ENCODE measurements around the gene KLHL3. TPM values are rescaled to one million over a fixed set of nuclear protein-coding genes. Genes with fewer than 3 reads are reported as not detected.

Gene KLHL3
- total and polyA plus RNA-seq, 8 donors, result 1.8 to 6.6 (median 3.1) TPM

GRCh38 chr5:137693307-137693950 lies 42.5 kb downstream of the KLHL3 start:
- H3K4me3 ChIP-seq, result no peak overlapping the region
- no peak overlapping the region for H3K27ac ChIP-seq
- intact Hi-C loops (cut with DNase I), result no loop called here
- H3K4me1 ChIP-seq, result peaks cover 0 to 7% (median 7%) of the 10 kb centered on the region in 3 donors
- WGBS, 2 donors, result 39 to 48% methylated on average over 1 of the region's 1 CpG
- ATAC-seq (peak in 3 of 4 donors; percentile 69 to 92 (median 77)), FAIRE-seq (no peak), DNase-seq (peak in 1 of 6 donors; percentile 20)
- no peaks in the 10 kb centered on the region for H3K36me3 ChIP-seq
- no peaks in the 10 kb centered on the region for H3K27me3 ChIP-seq
- no peak for TF ChIP-seq CTCF (IDR thresholded peaks at IDR 0.05)
- no peaks in the 10 kb centered on the region for H3K9me3 ChIP-seq

DNA sequence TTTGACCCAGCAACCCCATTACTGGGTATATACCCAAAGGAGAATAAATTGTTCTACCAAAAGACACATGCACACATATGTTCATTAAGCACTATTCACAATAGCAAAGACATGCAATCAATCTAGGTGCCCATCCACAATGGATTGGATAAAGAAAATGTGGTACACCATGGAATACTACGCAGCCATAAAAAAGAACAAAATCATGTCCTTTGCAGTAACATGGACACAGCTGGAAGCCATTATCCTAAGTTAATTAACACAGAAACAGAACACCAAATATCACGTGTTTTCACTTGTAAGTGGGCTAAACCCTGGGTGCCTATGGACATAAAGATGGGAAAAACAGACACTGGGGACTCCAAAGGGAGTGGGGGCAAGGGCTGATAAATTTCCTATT lies 46.6 kb downstream of the KLHL3 start:
- H3K9me3 ChIP-seq, result no peaks in the 10 kb centered on the region
- no peak overlapping the region for H3K4me3 ChIP-seq
- peaks cover 0 to 7% (median 7%) of the 10 kb centered on the region in 3 donors for H3K4me1 ChIP-seq
- no peak overlapping the region for H3K27ac ChIP-seq
- H3K36me3 ChIP-seq, result no peaks in the 10 kb centered on the region
- ATAC-seq (no peak), DNase-seq (no peak), FAIRE-seq (no peak)
- no peaks in the 10 kb centered on the region for H3K27me3 ChIP-seq
- no peak for TF ChIP-seq CTCF (IDR thresholded peaks at IDR 0.05)
- WGBS, 2 donors, result 94 to 97% methylated on average over 2 of the region's 2 CpGs
- intact Hi-C loops (cut with DNase I), result no loop called here

DNA sequence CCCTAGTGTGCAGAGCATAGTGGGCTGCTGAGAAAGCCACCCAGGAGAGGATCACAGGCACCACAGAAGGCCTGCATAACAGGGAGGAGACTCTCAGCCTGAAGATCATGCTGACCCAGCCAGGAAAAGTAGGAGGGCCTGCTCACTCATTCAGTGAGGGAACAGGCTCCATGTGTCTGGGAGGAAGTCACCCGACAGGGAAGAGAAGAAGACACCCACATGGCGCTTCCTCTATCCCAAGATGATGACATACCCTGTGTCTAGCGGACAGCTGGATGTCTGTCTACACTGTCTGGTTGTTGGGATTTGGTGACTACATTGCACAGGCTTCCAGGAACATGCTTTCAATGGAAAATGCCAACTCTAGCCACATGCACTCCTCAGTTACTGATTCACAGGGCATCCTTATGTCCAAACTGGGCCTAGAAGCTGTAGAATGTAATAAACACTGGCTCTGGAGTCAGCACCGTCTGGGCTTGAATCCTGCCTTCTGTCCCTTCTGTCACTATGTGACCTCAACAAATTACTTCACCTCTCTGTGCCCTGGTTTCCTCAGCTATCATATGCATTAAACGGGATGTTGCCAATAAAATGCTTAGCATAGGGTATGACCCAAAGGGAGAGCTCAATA lies 47.6 kb downstream of the KLHL3 start:
- no peak overlapping the region for H3K27ac ChIP-seq
- intact Hi-C loops (cut with DNase I), result no loop called here

DNA sequence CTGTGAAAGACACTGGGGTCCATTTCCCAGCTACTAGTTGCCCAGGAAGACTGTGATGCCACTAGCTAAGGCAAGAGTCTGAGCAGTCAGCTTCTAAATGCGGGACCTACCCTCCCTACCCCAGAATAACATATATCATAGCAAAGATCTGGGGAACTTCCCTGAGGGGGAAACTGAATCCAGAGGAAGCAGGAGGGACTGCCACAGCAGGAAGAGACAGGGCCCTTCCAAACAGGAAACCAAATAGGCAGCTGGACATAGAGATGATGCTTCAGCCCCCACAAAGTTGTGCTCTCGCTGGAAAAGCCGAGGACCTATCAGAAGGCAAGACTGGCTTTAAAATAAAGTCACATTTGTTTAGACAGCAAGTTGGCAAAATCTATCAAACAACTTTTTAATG lies 51.1 kb downstream of the KLHL3 start:
- Histone ChIP-seq H3K9me3 (no peaks in the 10 kb centered on the region), H3K4me1 (no peaks in the 10 kb centered on the region), H3K27me3 (no peaks in the 10 kb centered on the region), H3K36me3 (no peaks in the 10 kb centered on the region), H3K4me3 (no peak overlapping the region), H3K27ac (no peak overlapping the region)
- FAIRE-seq (no peak), ATAC-seq (no peak), DNase-seq (no peak)
- WGBS, 2 donors, result 84 to 85% methylated on average over 3 of the region's 3 CpGs
- no peak for TF ChIP-seq CTCF (IDR thresholded peaks at IDR 0.05)
- intact Hi-C loops (cut with DNase I), result no loop called here

More for the DNA sequence above, 47.6 kb downstream of the KLHL3 start:
- WGBS, 2 donors, result 79 to 83% methylated on average over 5 of the region's 5 CpGs
- ATAC-seq (no peak), FAIRE-seq (no peak), DNase-seq (no peak)
- Histone ChIP-seq H3K4me3 (no peak overlapping the region), H3K4me1 (peaks cover 0 to 3% (median 3%) of the 10 kb centered on the region in 3 donors), H3K27me3 (no peaks in the 10 kb centered on the region), H3K9me3 (no peaks in the 10 kb centered on the region), H3K36me3 (no peaks in the 10 kb centered on the region)
- no peak for TF ChIP-seq CTCF (IDR thresholded peaks at IDR 0.05)

GRCh38 chr5:137681191-137681590 lies 54.7 kb downstream of the KLHL3 start:
- intact Hi-C loops (cut with DNase I), result no loop called here

More at GRCh38 chr5:137681191-137681590, 54.7 kb downstream of the KLHL3 start:
- H3K27ac ChIP-seq, result no peak overlapping the region
- H3K9me3 ChIP-seq, result no peaks in the 10 kb centered on the region
- DNase-seq (no peak), FAIRE-seq (no peak), ATAC-seq (no peak)
- no peaks in the 10 kb centered on the region for H3K36me3 ChIP-seq
- no peak for TF ChIP-seq CTCF (IDR thresholded peaks at IDR 0.05)
- H3K4me3 ChIP-seq, result no peak overlapping the region
- H3K4me1 ChIP-seq, result peaks cover 0 to 7% (median 0%) of the 10 kb centered on the region in 3 donors
- 79 to 87% methylated on average over 1 of the region's 1 CpG for WGBS, 2 donors
- H3K27me3 ChIP-seq, result no peaks in the 10 kb centered on the region
